GM19240 (cell line): Measurements from ENCODE around the gene GRIA4.

Experiments
- DNase-seq: peaks from one replicate; pipeline ENCODE4 v3.0.0; 2011; ENCODE audit warnings: low spot score; ENCODE audit not compliant: insufficient read length

Gene GRIA4

GRCh38 chr11:105609832-105610781, at the start of gene GRIA4:
Gene GRIA4, plus strand, starts transcription at chr11:105610073. Its CDS starts 925 bp downstream, at chr11:105610998.
- no peak for DNase-seq

GRCh38 chr11:105573091-105573490, 36.8 kb upstream of the GRIA4 start:
- DNase-seq, result no peak

- no peak for DNase-seq
Observed at GRCh38 chr11:105574974-105575373, 34.9 kb upstream of the GRIA4 start.

- no peak for DNase-seq
Observed at GRCh38 chr11:105577641-105578040, 32.2 kb upstream of the GRIA4 start.

- DNase-seq, result no peak
Observed at GRCh38 chr11:105579111-105579510, 30.8 kb upstream of the GRIA4 start.

GRCh38 chr11:105582497-105582896, 27.4 kb upstream of the GRIA4 start:
- DNase-seq, result no peak

GRCh38 chr11:105588001-105588400, 21.9 kb upstream of the GRIA4 start:
- DNase-seq, result no peak

GRCh38 chr11:105589346-105589745, 20.5 kb upstream of the GRIA4 start:
- DNase-seq, result no peak

- no peak for DNase-seq
Observed at GRCh38 chr11:105592035-105592434, 17.8 kb upstream of the GRIA4 start.

GRCh38 chr11:105598371-105598770, 11.5 kb upstream of the GRIA4 start:
- DNase-seq, result no peak

- no peak for DNase-seq
Observed at GRCh38 chr11:105603156-105603555, 6.7 kb upstream of the GRIA4 start.

GRCh38 chr11:105609341-105609781, 512 bp upstream of the GRIA4 start:
- DNase-seq, result no peak

GRCh38 chr11:105610871-105611571, 1.1 kb downstream of the GRIA4 start:
- no peak for DNase-seq

GRCh38 chr11:105611572-105612441, 1.9 kb downstream of the GRIA4 start:
- DNase-seq, result no peak

- no peak for DNase-seq
Observed at GRCh38 chr11:105612771-105613170, 2.9 kb downstream of the GRIA4 start.

- no peak for DNase-seq
Observed at GRCh38 chr11:105613183-105613582, 3.3 kb downstream of the GRIA4 start.

GRCh38 chr11:105618343-105618955, 8.6 kb downstream of the GRIA4 start:
- DNase-seq, result no peak

- no peak for DNase-seq
Observed at GRCh38 chr11:105619556-105619955, 9.7 kb downstream of the GRIA4 start.

GRCh38 chr11:105622016-105622415, 12.1 kb downstream of the GRIA4 start:
- DNase-seq, result no peak

- DNase-seq, result no peak
Observed at GRCh38 chr11:105632316-105632715, 22.4 kb downstream of the GRIA4 start.

GRCh38 chr11:105635466-105635865, 25.6 kb downstream of the GRIA4 start:
- DNase-seq, result no peak
